Trophoblast cell (in vitro differentiated cells and primary cell): ENCODE measurements around the gene POU6F2.
A peak's percentile ranks its signal among the peaks of the same experiment; 100 is the strongest.

ENCODE experiments used
- DNase-seq, 2 donors: peaks; one replicate each; pipeline ENCODE4 v3.0.0-alpha.2; 2016
- H2AFZ ChIP-seq: 2 replicates; pipeline ENCODE4 v1.6.1; 2013; ENCODE audit warnings: low read length, moderate library complexity, mild to moderate bottlenecking; ENCODE audit not compliant: insufficient read depth, poor library complexity
- H2AK5ac ChIP-seq: 2 replicates; pipeline ENCODE4 v1.6.1; 2013; ENCODE audit warnings: mild to moderate bottlenecking, low read length
- H2BK120ac ChIP-seq: 2 replicates; pipeline ENCODE4 v1.6.1; 2013; ENCODE audit warnings: low read length, mild to moderate bottlenecking, moderate library complexity; ENCODE audit not compliant: insufficient read depth, poor library complexity
- H2BK12ac ChIP-seq: 2 replicates; pipeline ENCODE4 v1.6.1; 2013; ENCODE audit warnings: mild to moderate bottlenecking, low read length, moderate library complexity
- H2BK5ac ChIP-seq: 2 replicates; pipeline ENCODE4 v1.6.1; 2013; ENCODE audit warnings: low read length, low read depth, moderate library complexity, mild to moderate bottlenecking; ENCODE audit not compliant: poor library complexity
- H3K14ac ChIP-seq: 2 replicates; pipeline ENCODE4 v1.6.1; 2013; ENCODE audit warnings: mild to moderate bottlenecking, low read length
- H3K18ac ChIP-seq: 2 replicates; pipeline ENCODE4 v1.6.1; 2013; ENCODE audit warnings: mild to moderate bottlenecking, low read length
- H3K23ac ChIP-seq: 2 replicates; pipeline ENCODE4 v1.6.1; 2013; ENCODE audit warnings: low read length
- H3K27ac ChIP-seq: 2 replicates; pipeline ENCODE4 v1.5.1; 2013; ENCODE audit warnings: low read depth, mild to moderate bottlenecking, inconsistent platforms, low read length, moderate library complexity
- H3K27me3 ChIP-seq: 2 replicates; pipeline ENCODE4 v1.6.1; 2013; ENCODE audit warnings: inconsistent platforms, mild to moderate bottlenecking, low read length, moderate library complexity; ENCODE audit not compliant: insufficient read depth
- H3K36me3 ChIP-seq, 2 experiments: 1 replicate in 1 of 2; 2 replicates in 1 of 2; pipeline ENCODE4 v1.6.1; 2013; ENCODE audit warnings: low read length in 2 of 2, mild to moderate bottlenecking in 2 of 2, moderate library complexity in 1 of 2; ENCODE audit not compliant: insufficient read depth in 2 of 2, control insufficient read depth in 1 of 2
- H3K4ac ChIP-seq: 2 replicates; pipeline ENCODE4 v1.6.1; 2013; ENCODE audit warnings: low read depth, mild to moderate bottlenecking, low read length, moderate library complexity
- H3K4me1 ChIP-seq, 2 experiments: 1 replicate in 1 of 2; 2 replicates in 1 of 2; pipeline ENCODE4 v1.6.1; 2013; ENCODE audit warnings: low read length in 2 of 2, mild to moderate bottlenecking in 2 of 2, moderate library complexity in 1 of 2; ENCODE audit not compliant: insufficient read depth in 2 of 2, control insufficient read depth in 1 of 2
- H3K4me2 ChIP-seq: 2 replicates; pipeline ENCODE4 v1.6.1; 2013; ENCODE audit warnings: inconsistent platforms, mild to moderate bottlenecking, low read length, moderate library complexity
- H3K4me3 ChIP-seq: 2 replicates; pipeline ENCODE4 v1.5.1; 2013; ENCODE audit warnings: mild to moderate bottlenecking, low read depth, low read length, inconsistent platforms
- H3K79me1 ChIP-seq: one replicate; pipeline ENCODE4 v1.6.1; 2013; ENCODE audit warnings: low read length
- H3K79me2 ChIP-seq: 2 replicates; pipeline ENCODE4 v1.6.1; 2013; ENCODE audit warnings: low read length, mild to moderate bottlenecking; ENCODE audit not compliant: control insufficient read depth, insufficient read depth, poor library complexity
- H3K9ac ChIP-seq: 2 replicates; pipeline ENCODE4 v1.6.1; 2013; ENCODE audit warnings: mild to moderate bottlenecking, low read length
- H3K9me3 ChIP-seq: 2 replicates; pipeline ENCODE4 v1.6.1; 2013; ENCODE audit warnings: low read depth, mild to moderate bottlenecking, control low read depth, inconsistent platforms, low read length; ENCODE audit not compliant: insufficient read depth
- H4K12ac ChIP-seq: 2 replicates; pipeline ENCODE4 v1.6.1; 2013; ENCODE audit warnings: low read depth, mild to moderate bottlenecking, low read length, moderate library complexity
- H4K8ac ChIP-seq: 2 replicates; pipeline ENCODE4 v1.6.1; 2013; ENCODE audit warnings: low read depth, mild to moderate bottlenecking, low read length, moderate library complexity
- H4K91ac ChIP-seq: one replicate; pipeline ENCODE4 v1.6.1; 2013; ENCODE audit warnings: low read depth, mild to moderate bottlenecking, low read length, moderate library complexity
- WGBS: extraction: QIAGEN DNeasy Blood & Tissue Kit; methylation state at CpG from one replicate; pipeline ENCODE4 v1.1.7; 2013; ENCODE audit warnings: missing lambda C conversion rate; ENCODE audit not compliant: insufficient read length, insufficient coverage; ENCODE audit errors: extremely low coverage; 5-methylcytosine and 5-hydroxymethylcytosine counted together

POU6F2 gene

GRCh38 chr7:39367943-39368342 lies 390.2 kb downstream of the POU6F2 start:
- Histone ChIP-seq H3K27ac (no peak overlapping the region), H3K79me2 (no peaks in the 10 kb centered on the region), H3K36me3 (no peaks in the 10 kb centered on the region), H3K4ac (no peak overlapping the region), H3K4me3 (no peak overlapping the region), H2BK120ac (no peak overlapping the region), H3K79me1 (no peaks in the 10 kb centered on the region), H2BK5ac (no peak overlapping the region), H4K8ac (no peak overlapping the region), H2BK12ac (no peak overlapping the region), H2AK5ac (no peak overlapping the region), H2AFZ (no peak overlapping the region), H3K4me2 (no peak overlapping the region), H3K14ac (no peak overlapping the region), H3K9me3 (no peaks in the 10 kb centered on the region), H4K91ac (no peak overlapping the region), H3K9ac (no peak overlapping the region), H4K12ac (no peak overlapping the region), H3K27me3 (no peaks in the 10 kb centered on the region), H3K4me1 (no peaks in the 10 kb centered on the region), H3K23ac (no peak overlapping the region), H3K18ac (no peak overlapping the region)
- WGBS: no CpG with 5 or more reads among the region's 2 CpGs
- no peak for DNase-seq

DNA sequence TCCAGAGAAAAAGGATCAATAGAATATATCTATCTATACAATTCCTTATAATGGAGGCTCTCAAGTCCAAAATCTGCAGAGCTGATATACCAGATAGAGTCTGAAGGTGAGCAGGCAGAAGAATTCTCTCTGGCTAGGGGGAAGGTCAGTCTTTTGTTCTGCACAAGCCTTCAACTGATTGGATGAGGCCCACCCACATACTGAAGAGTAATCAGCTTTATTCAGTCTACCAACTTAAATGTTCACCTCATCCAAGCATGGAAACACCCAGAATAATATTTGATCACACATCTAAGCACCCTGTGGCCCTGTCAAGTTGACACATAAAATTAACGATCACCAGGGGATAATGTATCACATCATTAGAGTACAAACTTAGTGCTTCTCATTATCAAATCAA lies 394.7 kb downstream of the POU6F2 start:
- DNase-seq: no peak

GRCh38 chr7:39374436-39375040 lies 396.8 kb downstream of the POU6F2 start:
- Histone ChIP-seq H2BK12ac (no peak overlapping the region), H3K18ac (no peak overlapping the region), H3K36me3 (no peaks in the 10 kb centered on the region), H3K9ac (no peak overlapping the region), H4K12ac (no peak overlapping the region), H2AK5ac (no peak overlapping the region), H2BK5ac (no peak overlapping the region), H4K91ac (no peak overlapping the region), H3K27me3 (no peaks in the 10 kb centered on the region), H3K4me1 (peaks cover 2 to 5% of the 10 kb centered on the region in 2 experiments), H3K4me2 (no peak overlapping the region), H3K27ac (no peak overlapping the region), H2BK120ac (no peak overlapping the region), H3K23ac (no peak overlapping the region), H3K4me3 (no peak overlapping the region), H2AFZ (no peak overlapping the region), H3K14ac (no peak overlapping the region), H3K79me2 (no peaks in the 10 kb centered on the region), H3K79me1 (no peaks in the 10 kb centered on the region), H3K9me3 (no peaks in the 10 kb centered on the region), H4K8ac (no peak overlapping the region), H3K4ac (no peak overlapping the region)
- no peak for DNase-seq
- WGBS: no CpG with 5 or more reads among the region's 5 CpGs

More for the DNA sequence above, 394.7 kb downstream of the POU6F2 start:
- H3K27ac ChIP-seq: no peak overlapping the region
- H3K27me3 ChIP-seq: no peaks in the 10 kb centered on the region
- WGBS: no CpG with 5 or more reads among the region's 1 CpG
- no peak overlapping the region for H2BK5ac ChIP-seq
- H4K91ac ChIP-seq: no peak overlapping the region
- H4K8ac ChIP-seq: no peak overlapping the region
- H2BK12ac ChIP-seq: no peak overlapping the region
- H3K79me1 ChIP-seq: no peaks in the 10 kb centered on the region
- no peak overlapping the region for H3K4me3 ChIP-seq
- no peaks in the 10 kb centered on the region for H3K79me2 ChIP-seq
- H3K4ac ChIP-seq: no peak overlapping the region
- H3K4me1 ChIP-seq: peaks cover 2% of the 10 kb centered on the region in 2 experiments
- H2AK5ac ChIP-seq: no peak overlapping the region
- H2AFZ ChIP-seq: no peak overlapping the region
- H3K36me3 ChIP-seq: no peaks in the 10 kb centered on the region
- no peak overlapping the region for H3K23ac ChIP-seq
- no peak overlapping the region for H4K12ac ChIP-seq
- H3K9ac ChIP-seq: no peak overlapping the region
- H3K14ac ChIP-seq: no peak overlapping the region
- no peaks in the 10 kb centered on the region for H3K9me3 ChIP-seq
- H3K18ac ChIP-seq: no peak overlapping the region
- no peak overlapping the region for H2BK120ac ChIP-seq
- H3K4me2 ChIP-seq: no peak overlapping the region

GRCh38 chr7:39375047-39375873 lies 397.6 kb downstream of the POU6F2 start:
- H2AFZ ChIP-seq: no peak overlapping the region
- H3K23ac ChIP-seq: no peak overlapping the region
- H4K12ac ChIP-seq: no peak overlapping the region
- H3K4me1 ChIP-seq: peaks cover 2 to 7% of the 10 kb centered on the region in 2 experiments
- H3K9ac ChIP-seq: no peak overlapping the region
- no peak overlapping the region for H3K18ac ChIP-seq
- no peak overlapping the region for H3K4ac ChIP-seq
- no peaks in the 10 kb centered on the region for H3K9me3 ChIP-seq
- no peak overlapping the region for H4K8ac ChIP-seq
- H2BK120ac ChIP-seq: no peak overlapping the region
- WGBS: no CpG with 5 or more reads among the region's 9 CpGs
- no peak overlapping the region for H2BK12ac ChIP-seq
- H3K14ac ChIP-seq: no peak overlapping the region
- H3K4me3 ChIP-seq: no peak overlapping the region
- no peaks in the 10 kb centered on the region for H3K79me2 ChIP-seq
- no peaks in the 10 kb centered on the region for H3K79me1 ChIP-seq
- H4K91ac ChIP-seq: no peak overlapping the region
- DNase-seq: peak; percentile 29 to 51
- no peak overlapping the region for H3K27ac ChIP-seq
- no peaks in the 10 kb centered on the region for H3K36me3 ChIP-seq
- H3K27me3 ChIP-seq: no peaks in the 10 kb centered on the region
- no peak overlapping the region for H3K4me2 ChIP-seq
- H2BK5ac ChIP-seq: no peak overlapping the region
- no peak overlapping the region for H2AK5ac ChIP-seq
